Measurements from ENCODE around the gene AKAP6.
"Not testable (repeated sequence)": the region's sequence is repeated elsewhere in the genome, so short reads cannot be mapped to it uniquely, and the experiment has no call there.

AKAP6 gene

DNA sequence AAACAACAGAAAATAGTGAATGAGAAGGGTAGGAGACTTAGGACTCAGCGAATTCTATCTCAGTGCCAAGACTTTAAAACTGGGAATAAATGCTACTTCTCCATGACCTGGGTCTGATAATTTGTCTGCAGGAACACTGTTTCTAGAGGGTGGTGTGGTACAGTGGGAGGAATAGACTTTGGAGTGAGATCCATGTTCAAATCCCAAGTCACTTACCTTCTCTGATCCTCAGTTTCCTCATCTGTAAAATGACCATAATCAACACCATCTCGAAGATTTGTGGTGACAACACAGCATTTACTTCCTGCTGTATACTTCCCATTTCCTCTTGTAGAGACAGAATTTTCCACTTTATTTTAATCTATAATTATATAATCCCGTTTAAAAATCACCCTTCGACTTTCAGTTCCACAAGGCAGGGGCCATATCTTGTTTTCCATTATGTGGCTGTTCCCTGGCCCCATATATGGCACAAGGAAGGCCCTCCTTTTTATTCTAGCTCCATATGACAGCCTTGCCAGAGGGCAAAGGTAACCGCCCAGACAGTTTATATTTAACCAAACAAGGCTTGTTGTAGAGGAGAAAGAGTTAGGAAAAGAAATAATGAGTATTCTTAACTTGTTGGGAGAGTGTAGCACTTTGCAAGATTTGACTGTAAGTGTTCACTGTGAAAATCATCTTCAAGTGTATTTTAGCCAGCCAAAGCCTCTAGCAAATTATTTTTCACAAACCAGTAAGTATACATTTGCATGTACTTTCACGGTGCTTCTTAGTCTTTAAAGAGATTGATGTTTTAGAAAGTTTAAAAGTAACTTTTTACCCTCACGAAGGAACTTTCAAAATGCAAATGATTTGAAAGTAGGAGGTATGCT, 243.1 kb downstream of the AKAP6 start:
- no peak overlapping the region for H3K27ac Mint-ChIP-seq
- peaks cover 10 to 15% of the 10 kb centered on the region in 2 donors for H3K27me3 Mint-ChIP-seq
- no peaks in the 10 kb centered on the region for H3K4me1 Mint-ChIP-seq
- H3K4me3 Mint-ChIP-seq: no peak overlapping the region
- no peak for ATAC-seq (replicated peaks)
- no peak for DNase-seq
- H3K9me3 Mint-ChIP-seq: no peaks in the 10 kb centered on the region
- H3K36me3 Mint-ChIP-seq: no peaks in the 10 kb centered on the region

DNA sequence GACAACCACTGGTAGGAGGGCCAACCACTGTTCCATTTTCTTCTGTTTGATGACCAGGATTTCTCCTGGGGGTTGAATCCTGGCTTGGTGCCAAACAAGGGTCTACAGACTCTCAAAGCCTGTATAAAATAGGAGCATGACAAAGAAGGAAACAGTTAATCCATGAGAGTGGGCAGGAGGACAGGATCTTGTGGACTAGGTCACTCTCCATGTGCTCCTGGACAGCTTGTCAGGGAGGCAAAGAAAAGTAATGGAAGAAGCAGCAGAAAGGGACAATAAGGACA, 243.7 kb downstream of the AKAP6 start:
- no peak overlapping the region for H3K27ac Mint-ChIP-seq
- no peak overlapping the region for H3K4me3 Mint-ChIP-seq
- H3K9me3 Mint-ChIP-seq: no peaks in the 10 kb centered on the region
- peaks cover 0 to 1% of the 10 kb centered on the region in 2 donors for H3K36me3 Mint-ChIP-seq
- peaks cover 2 to 4% of the 10 kb centered on the region in 2 donors for H3K4me1 Mint-ChIP-seq
- DNase-seq (no peak), ATAC-seq (replicated peaks) (no peak)
- H3K27me3 Mint-ChIP-seq: peaks cover 10 to 15% of the 10 kb centered on the region in 2 donors

DNA sequence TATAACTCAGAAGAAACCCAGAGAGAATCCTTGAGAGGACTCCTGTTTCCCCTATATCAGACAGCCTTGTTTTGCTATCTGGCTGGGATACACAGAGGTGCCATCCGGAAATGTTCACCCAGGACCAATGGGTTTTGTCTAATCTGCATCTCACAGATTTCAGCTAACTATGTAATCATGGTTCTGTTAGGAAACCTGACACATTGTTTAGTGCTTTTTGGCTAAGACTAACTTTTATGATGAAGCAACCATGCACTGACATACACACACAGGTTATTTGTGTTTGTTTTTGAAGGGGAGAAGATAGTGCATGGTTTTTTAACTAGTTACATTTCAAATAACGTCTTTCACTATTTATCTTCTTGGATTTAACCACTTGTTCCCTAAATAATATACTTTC, 245.2 kb downstream of the AKAP6 start:
- Mint-ChIP-seq H3K4me1 (peaks cover 5 to 12% of the 10 kb centered on the region in 2 donors), H3K9me3 (no peaks in the 10 kb centered on the region), H3K4me3 (no peak overlapping the region), H3K36me3 (peaks cover 0 to 1% of the 10 kb centered on the region in 2 donors), H3K27ac (no peak overlapping the region), H3K27me3 (peaks cover 10 to 15% of the 10 kb centered on the region in 2 donors)
- DNase-seq (no peak), ATAC-seq (replicated peaks) (no peak)

DNA sequence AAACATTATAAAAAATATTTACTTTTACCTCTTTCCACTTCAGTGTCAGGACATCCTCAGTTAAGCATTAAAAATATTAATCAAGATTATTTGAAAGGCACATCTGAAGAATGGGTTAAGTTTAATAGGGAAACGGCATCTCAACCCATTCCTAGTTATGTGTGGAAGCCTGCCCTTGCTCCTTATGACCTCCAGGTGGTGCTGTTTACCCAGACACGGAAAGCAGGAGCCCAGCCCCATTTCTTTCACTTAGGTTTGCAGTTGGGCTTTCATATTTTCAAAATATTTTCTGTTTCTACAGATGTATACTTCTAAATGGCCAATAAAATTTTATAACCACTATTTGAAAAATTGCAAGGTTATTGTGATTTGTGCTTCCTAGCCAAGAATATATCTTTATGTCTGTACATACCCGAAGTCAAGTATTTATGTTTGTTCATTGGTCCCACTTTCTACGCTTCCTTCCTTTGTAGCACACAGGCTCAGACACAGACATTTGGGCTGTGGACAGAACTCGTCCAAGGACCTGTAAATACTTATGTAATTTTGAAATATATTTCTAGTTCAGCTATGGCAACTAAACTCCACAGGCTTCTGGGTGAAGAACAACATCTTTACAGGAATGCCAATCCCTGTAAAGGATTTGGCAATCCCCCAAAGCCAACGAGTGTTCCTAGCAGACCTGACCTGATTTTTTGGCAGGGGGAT, 247.1 kb downstream of the AKAP6 start:
- no peaks in the 10 kb centered on the region for H3K9me3 Mint-ChIP-seq
- ATAC-seq (replicated peaks) (peak; percentile 65 to 72), DNase-seq (peak; percentile 9)
- peaks cover 5 to 12% of the 10 kb centered on the region in 2 donors for H3K4me1 Mint-ChIP-seq
- no peak overlapping the region for H3K27ac Mint-ChIP-seq
- H3K4me3 Mint-ChIP-seq: no peak overlapping the region
- H3K27me3 Mint-ChIP-seq: peaks cover 10 to 11% of the 10 kb centered on the region in 2 donors
- peaks cover 0 to 1% of the 10 kb centered on the region in 2 donors for H3K36me3 Mint-ChIP-seq

DNA sequence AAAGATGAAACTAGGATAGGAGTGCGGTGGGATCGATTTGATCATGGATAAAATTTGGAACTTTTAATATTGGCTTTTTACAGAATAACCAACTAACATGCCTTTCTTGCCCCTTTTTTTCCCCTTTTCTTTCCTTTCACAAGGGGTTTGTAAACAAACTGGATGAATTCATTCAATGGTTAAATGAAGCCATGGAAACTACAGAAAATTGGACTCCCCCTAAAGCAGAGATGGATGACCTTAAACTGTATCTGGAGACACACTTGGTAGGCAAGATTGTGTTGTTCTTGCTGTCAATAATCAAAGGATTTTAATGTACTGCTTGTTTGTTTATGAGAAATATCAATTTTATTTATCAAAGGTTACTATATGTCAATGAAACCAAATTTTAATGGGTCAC, 247.9 kb downstream of the AKAP6 start:
- no peak for DNase-seq
- peaks cover 0 to 1% of the 10 kb centered on the region in 2 donors for H3K36me3 Mint-ChIP-seq
- H3K27me3 Mint-ChIP-seq: peaks cover 10 to 11% of the 10 kb centered on the region in 2 donors
- H3K9me3 Mint-ChIP-seq: no peaks in the 10 kb centered on the region
- H3K4me1 Mint-ChIP-seq: peaks cover 5 to 12% of the 10 kb centered on the region in 2 donors
- H3K4me3 Mint-ChIP-seq: no peak overlapping the region
- no peak overlapping the region for H3K27ac Mint-ChIP-seq
- no peak for ATAC-seq (replicated peaks)

DNA sequence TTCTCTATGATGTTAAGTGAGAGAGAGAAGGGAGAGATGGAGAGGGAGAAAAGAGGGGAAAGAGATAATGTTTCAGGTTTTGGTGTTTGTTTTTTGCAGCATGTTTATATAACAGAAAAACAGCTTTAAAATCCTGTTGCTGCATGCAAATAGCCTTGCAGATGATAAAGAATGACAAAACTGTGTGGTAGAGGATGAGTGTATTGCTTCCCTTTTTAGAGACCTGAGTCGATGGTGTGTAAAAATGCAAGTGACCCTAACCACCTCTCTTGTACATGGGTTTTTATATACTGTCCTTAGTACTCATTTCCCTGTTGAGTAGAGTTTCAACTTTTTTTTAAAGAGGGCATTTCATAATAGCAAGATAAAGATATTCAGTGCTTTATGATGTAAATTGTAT, 249.1 kb downstream of the AKAP6 start:
- Mint-ChIP-seq H3K9me3 (no peaks in the 10 kb centered on the region), H3K27ac (no peak overlapping the region), H3K4me3 (no peak overlapping the region), H3K36me3 (peaks cover 0 to 1% of the 10 kb centered on the region in 2 donors), H3K27me3 (peaks cover 10 to 11% of the 10 kb centered on the region in 2 donors), H3K4me1 (peaks cover 5 to 12% of the 10 kb centered on the region in 2 donors)
- ATAC-seq (replicated peaks) (peak; percentile 86 to 92), DNase-seq (no peak)

DNA sequence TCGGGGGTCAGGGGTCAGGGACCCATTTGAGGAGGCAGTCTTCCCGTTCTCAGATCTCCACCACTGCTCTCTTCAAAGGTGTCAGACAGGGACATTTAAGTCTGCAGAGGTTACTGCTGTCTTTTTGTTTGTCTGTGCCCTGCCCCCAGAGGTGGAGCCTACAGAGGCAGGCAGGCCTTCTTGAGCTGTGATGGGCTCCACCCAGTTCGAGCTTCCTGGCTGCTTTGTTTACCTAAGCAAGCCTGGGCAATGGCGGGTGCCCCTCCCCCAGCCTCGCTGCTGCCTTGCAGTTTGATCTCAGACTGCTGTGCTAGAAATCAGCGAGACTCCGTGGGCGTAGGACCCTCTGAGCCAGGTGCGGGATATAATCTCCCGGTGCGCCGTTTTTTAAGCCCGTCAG, 254.3 kb downstream of the AKAP6 start:
- H3K9me3 Mint-ChIP-seq; ATAC-seq (replicated peaks); H3K36me3 Mint-ChIP-seq; DNase-seq; H3K4me1 Mint-ChIP-seq; H3K27me3 Mint-ChIP-seq; H3K4me3 Mint-ChIP-seq; H3K27ac Mint-ChIP-seq: not testable (repeated sequence)

DNA sequence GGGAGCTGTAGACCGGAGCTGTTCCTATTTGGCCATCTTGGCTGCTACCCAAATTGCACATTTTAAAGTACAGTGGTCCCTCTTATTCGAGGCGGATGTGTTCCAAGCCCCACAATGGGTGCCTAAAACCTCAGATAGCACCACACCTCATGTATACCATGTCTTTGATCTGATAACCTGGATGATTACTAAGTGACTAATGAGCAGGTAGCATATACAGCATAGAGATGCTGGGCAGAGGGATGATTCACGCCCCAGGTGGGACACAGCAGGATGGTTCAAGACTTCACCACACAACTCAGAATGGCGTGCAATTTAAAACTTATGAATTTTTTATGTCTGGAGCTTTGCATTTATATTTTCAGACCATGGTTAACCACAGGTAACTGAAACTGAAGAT, 255.0 kb downstream of the AKAP6 start:
- Mint-ChIP-seq H3K27ac (no peak overlapping the region), H3K4me1 (no peaks in the 10 kb centered on the region), H3K9me3 (peaks cover 4 to 6% of the 10 kb centered on the region in 2 donors), H3K4me3 (no peak overlapping the region), H3K27me3 (peaks cover 0 to 6% of the 10 kb centered on the region in 2 donors), H3K36me3 (peaks cover 0 to 10% of the 10 kb centered on the region in 2 donors)
- DNase-seq (no peak), ATAC-seq (replicated peaks) (no peak)

DNA sequence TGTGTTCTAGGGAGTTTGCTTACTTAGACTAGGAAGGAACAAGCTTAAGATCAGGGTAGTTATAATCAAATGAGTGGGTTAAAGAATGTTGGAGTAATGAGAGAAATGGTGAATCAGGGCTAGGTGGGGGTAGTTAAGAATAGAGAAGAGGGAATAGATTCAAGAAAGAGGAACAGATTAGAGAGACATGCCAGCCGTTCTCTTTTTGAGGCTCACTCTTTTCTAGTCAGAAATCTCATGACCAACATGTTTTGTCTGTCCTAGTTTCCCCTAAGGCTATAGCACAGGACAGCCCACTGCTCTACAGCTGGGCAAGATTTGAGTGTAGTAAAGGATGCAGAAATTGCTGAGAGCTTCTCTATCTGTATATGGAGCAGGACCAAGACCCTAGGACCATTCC, 258.4 kb downstream of the AKAP6 start:
- Mint-ChIP-seq H3K4me3 (no peak overlapping the region), H3K36me3 (peaks cover 0 to 10% of the 10 kb centered on the region in 2 donors), H3K9me3 (peaks cover 4 to 6% of the 10 kb centered on the region in 2 donors), H3K27ac (no peak overlapping the region), H3K27me3 (peaks cover 0 to 6% of the 10 kb centered on the region in 2 donors), H3K4me1 (no peaks in the 10 kb centered on the region)
- DNase-seq (no peak), ATAC-seq (replicated peaks) (no peak)

DNA sequence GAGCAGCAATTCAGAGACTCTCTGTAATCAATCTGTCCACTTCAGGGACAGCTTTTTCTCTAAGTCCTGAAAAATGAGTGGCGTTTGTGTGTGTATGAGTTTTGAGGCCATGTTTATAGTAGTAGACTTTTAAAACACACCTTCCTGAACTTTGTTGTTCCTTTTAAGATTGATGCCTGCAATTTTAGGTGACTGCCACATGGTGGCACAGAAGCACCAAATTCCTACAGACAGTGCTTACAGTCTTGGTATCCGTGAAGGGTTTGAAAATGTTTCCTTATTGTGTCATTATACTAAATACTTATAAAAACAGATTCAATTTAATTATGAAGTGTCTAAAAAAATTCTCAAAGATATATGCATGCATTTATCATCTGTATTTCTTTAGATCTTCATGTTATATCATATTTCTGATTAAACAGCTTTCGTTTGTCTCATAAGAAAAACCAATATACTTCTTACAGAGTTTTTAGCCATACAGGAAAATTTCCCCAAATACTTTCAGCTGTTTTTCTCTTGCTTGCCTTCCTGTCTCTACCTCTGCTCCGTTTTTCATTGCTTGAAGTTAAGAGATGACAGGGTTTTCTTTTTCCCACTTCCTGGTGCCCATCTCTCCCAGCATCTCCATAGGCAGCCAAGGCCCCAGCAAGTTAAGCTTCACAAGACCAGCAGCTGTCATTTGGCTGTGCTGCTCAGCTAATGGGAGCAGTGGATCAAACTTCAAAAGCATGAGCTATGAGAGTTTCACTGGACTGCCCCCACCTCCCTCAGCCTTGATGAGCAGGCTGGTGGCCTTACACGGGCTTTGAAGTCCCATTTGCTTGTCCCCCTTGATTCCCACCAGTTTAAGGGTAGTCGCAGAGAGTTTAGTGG, 259.6 kb downstream of the AKAP6 start:
- no peak for DNase-seq
- H3K36me3 Mint-ChIP-seq: peaks cover 0 to 10% of the 10 kb centered on the region in 2 donors
- ATAC-seq (replicated peaks): no peak
- no peak overlapping the region for H3K4me3 Mint-ChIP-seq
- peaks cover 4 to 6% of the 10 kb centered on the region in 2 donors for H3K9me3 Mint-ChIP-seq
- no peak overlapping the region for H3K27ac Mint-ChIP-seq
- H3K4me1 Mint-ChIP-seq: no peaks in the 10 kb centered on the region
- H3K27me3 Mint-ChIP-seq: peaks cover 0 to 6% of the 10 kb centered on the region in 2 donors

DNA sequence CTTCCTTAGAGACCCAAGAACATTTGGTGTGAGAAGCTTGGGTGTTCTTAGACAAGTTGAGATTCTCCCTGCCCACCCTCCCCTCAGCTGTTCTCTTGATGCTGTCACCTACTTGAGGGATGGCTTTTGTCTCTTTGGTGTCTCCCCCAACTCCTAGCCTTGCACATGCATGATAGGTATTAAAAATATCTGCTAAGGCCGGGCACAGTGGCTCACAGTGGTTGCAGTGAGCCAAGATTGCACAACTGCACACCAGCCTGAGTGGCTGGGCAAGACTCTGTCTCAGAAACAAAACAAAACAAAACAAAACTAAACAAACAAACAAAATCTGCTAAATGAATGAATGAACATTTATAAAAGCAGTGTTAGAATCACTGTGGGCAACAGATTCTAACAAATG, 261.1 kb downstream of the AKAP6 start:
- peaks cover 2 to 6% of the 10 kb centered on the region in 2 donors for H3K9me3 Mint-ChIP-seq
- no peak for ATAC-seq (replicated peaks)
- no peak overlapping the region for H3K4me3 Mint-ChIP-seq
- no peaks in the 10 kb centered on the region for H3K4me1 Mint-ChIP-seq
- H3K36me3 Mint-ChIP-seq: peaks cover 0 to 6% of the 10 kb centered on the region in 2 donors
- no peak for DNase-seq
- H3K27ac Mint-ChIP-seq: no peak overlapping the region
- peaks cover 0 to 6% of the 10 kb centered on the region in 2 donors for H3K27me3 Mint-ChIP-seq

DNA sequence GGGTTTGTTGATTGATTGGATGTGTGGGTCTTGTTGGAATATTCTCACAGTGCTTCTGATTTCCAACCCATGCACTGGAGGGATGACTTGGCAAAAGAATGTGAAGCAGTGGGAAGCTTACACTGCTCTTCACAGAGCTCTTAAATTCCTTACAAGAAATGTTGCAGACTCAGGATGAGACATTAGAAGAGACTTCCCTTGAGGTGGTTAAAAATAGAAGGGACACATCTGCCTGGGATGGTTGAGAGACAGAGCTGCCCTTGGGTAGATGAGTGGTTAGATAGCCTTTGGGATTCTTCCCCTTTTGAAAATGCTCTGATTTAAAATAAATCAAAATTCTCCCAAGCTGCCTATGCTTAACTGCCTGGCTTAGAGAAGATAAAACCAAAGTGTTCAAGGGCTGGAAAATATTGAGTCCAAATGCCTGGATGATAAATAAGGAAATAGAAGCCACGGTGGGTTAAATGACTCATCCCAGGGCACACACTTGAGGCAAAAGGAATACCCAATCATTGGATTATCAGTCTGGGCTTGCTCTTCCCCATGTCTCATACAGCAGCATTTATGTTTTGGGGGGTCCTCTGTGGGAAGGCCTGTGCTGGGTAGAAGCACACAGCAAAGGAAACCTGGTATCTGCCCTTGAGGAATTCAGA, 264.3 kb downstream of the AKAP6 start:
- H3K27ac Mint-ChIP-seq: no peak overlapping the region
- no peaks in the 10 kb centered on the region for H3K27me3 Mint-ChIP-seq
- DNase-seq: no peak
- no peaks in the 10 kb centered on the region for H3K4me1 Mint-ChIP-seq
- peaks cover 0 to under 1% of the 10 kb centered on the region in 2 donors for H3K9me3 Mint-ChIP-seq
- H3K4me3 Mint-ChIP-seq: no peak overlapping the region
- ATAC-seq (replicated peaks): no peak
- H3K36me3 Mint-ChIP-seq: no peaks in the 10 kb centered on the region

DNA sequence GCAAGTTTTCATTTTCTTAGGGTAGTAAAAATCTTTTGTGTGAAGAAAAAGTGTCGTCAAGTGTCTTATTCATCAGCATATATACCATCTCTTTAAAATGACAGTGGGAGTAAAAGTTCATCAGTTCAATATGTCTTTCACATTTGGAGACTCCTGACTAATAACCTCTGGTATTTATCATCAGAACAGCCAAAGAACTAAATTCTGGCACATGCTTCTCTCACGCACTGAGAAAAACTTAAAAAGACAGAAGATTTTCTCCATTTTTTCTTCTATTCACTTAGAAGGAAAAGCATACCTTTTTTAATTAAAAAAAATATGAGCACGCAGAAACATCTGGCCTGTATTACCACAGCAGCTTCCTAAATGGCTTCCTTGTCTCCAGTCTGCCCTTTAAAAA, 265.7 kb downstream of the AKAP6 start:
- no peak for DNase-seq
- Mint-ChIP-seq H3K4me3 (no peak overlapping the region), H3K9me3 (no peaks in the 10 kb centered on the region), H3K4me1 (no peaks in the 10 kb centered on the region), H3K27ac (no peak overlapping the region), H3K36me3 (no peaks in the 10 kb centered on the region), H3K27me3 (no peaks in the 10 kb centered on the region)
- ATAC-seq (replicated peaks): no peak

DNA sequence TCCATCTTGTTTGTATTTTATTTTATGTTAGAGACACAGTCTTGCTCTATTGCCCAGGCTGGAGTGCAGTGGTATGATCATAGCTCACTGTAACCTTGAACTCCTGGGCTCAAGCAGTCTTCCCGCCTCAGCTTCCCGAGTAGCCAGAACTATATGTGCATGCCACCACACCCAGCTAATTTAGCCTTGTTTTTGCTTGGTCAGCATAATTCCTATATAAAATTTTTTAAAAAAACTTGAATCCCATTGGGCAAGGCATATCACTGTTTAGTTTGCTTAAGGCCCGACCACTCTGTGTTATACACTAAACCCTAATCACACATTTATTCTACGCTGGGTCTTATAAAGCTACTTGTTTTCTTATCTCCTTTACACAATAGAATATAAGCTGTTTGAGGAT, 266.4 kb downstream of the AKAP6 start:
- Mint-ChIP-seq H3K27me3 (no peaks in the 10 kb centered on the region), H3K4me1 (no peaks in the 10 kb centered on the region)
- no peak for ATAC-seq (replicated peaks)

More for the DNA sequence above, 266.4 kb downstream of the AKAP6 start:
- no peaks in the 10 kb centered on the region for H3K9me3 Mint-ChIP-seq
- no peak overlapping the region for H3K4me3 Mint-ChIP-seq
- DNase-seq: no peak
- H3K36me3 Mint-ChIP-seq: no peaks in the 10 kb centered on the region
- no peak overlapping the region for H3K27ac Mint-ChIP-seq

Measured in stimulated activated naive B cell treated with anti-CD40 and anti-IgM and Interleukin-4, amounts not matched to agents 10 μg/mL and 1 μg/mL and 100 μg/mL, for 72 hours (primary cell).